Measurements from ENCODE around the gene VWF. TPM values are rescaled to one million over a fixed set of nuclear protein-coding genes. Genes with fewer than 3 reads are reported as not detected.
"Not testable (repeated sequence)": the region's sequence is repeated elsewhere in the genome, so short reads cannot be mapped to it uniquely, and the experiment has no call there.

VWF gene
- total RNA-seq, 1 experiment from 2014 or later: 0.41 TPM

GRCh38 chr12:6030081-6030480 is 94.4 kb downstream of the VWF start:
- no peaks in the 10 kb centered on the region for H3K4me1 ChIP-seq
- ChIA-PET CTCF (interaction anchor here (3.1 kb wide), 1 partner anchor 41 kb away, joined by 17 read pairs; no protein-coding TSS in a partner anchor), POLR2A (no interaction called here)
- intact Hi-C loops (cut with micrococcal nuclease; ENCODE audit: unreplicated experiment): no loop called here
- no peak overlapping the region for H3K4me3 ChIP-seq (ENCODE audit: low read depth, low read length)
- no peak for DNase-seq
- no TSS peak for BruUV-seq (replicated peaks)
- no peaks in the 10 kb centered on the region; the same call in 1 of the 2 replicates for H3K9me3 ChIP-seq
- H3K27me3 Mint-ChIP-seq (ENCODE audit: insufficient read depth, unreplicated experiment): no peaks in the 10 kb centered on the region
- H3K27me3 ChIP-seq (replicated peaks; ENCODE audit: control insufficient read depth, insufficient read depth, low read length): no peaks in the 10 kb centered on the region
- no peak for TF ChIP-seq CTCF (IDR thresholded peaks at IDR 0.05; ENCODE audit: insufficient read depth in 1 of 2, low read depth in 1 of 2, low read length in 1 of 2, severe bottlenecking in 1 of 2, unreplicated experiment in 1 of 2)
- no peak overlapping the region for H3K4me3 Mint-ChIP-seq (ENCODE audit: unreplicated experiment)
- H3K4me1 Mint-ChIP-seq (ENCODE audit: low read depth, unreplicated experiment): no peaks in the 10 kb centered on the region
- H3K36me3 Mint-ChIP-seq (ENCODE audit: insufficient read depth, unreplicated experiment): no peaks in the 10 kb centered on the region
- H3K27ac Mint-ChIP-seq (ENCODE audit: unreplicated experiment): no peak overlapping the region
- H3K9me3 Mint-ChIP-seq (ENCODE audit: unreplicated experiment): peaks cover 15% of the 10 kb centered on the region
- H3K36me3 ChIP-seq (ENCODE audit: control insufficient read depth, insufficient read depth, low read length): no peaks in the 10 kb centered on the region

DNA sequence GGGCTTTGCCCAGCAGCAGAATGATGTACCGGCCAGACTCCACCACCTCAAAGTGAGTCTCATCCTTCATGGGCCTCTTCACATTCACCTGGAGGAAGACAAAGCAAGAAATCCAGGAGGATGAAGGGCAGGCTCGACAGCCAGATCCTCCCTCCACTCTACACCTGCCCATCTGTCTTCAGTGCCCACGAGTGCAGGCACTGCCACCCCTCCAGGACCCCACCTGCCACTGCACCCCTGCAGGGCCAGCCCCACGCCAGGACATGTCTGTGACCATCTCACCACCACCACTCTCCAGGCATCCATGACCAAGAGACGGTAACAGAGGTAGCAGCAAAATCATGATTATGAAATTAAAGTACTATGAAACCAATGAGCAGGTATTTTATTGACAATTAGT is 95.1 kb downstream of the VWF start:
- no TSS peak for BruUV-seq (replicated peaks)
- Histone ChIP-seq H3K27me3 (replicated peaks; ENCODE audit: control insufficient read depth, insufficient read depth, low read length) (no peaks in the 10 kb centered on the region), H3K4me3 (ENCODE audit: low read depth, low read length) (no peak overlapping the region), H3K36me3 (ENCODE audit: control insufficient read depth, insufficient read depth, low read length) (no peaks in the 10 kb centered on the region), H3K9me3 (no peaks in the 10 kb centered on the region; the same call in 1 of the 2 replicates), H3K4me1 (peaks cover 2% of the 10 kb centered on the region; the same call in 1 of the 2 replicates)
- Mint-ChIP-seq H3K4me1 (ENCODE audit: low read depth, unreplicated experiment) (peaks cover 3% of the 10 kb centered on the region), H3K9me3 (ENCODE audit: unreplicated experiment) (peaks cover 15% of the 10 kb centered on the region), H3K36me3 (ENCODE audit: insufficient read depth, unreplicated experiment) (no peaks in the 10 kb centered on the region), H3K4me3 (ENCODE audit: unreplicated experiment) (no peak overlapping the region), H3K27me3 (ENCODE audit: insufficient read depth, unreplicated experiment) (no peaks in the 10 kb centered on the region), H3K27ac (ENCODE audit: unreplicated experiment) (no peak overlapping the region)
- POLR2A ChIA-PET: no interaction called here
- CTCF ChIA-PET: interaction anchor here (0.6 to 3.1 kb wide), 2 partner anchors 40 to 73 kb away, joined by 4 to 17 read pairs; no protein-coding TSS in a partner anchor
- intact Hi-C loops (cut with micrococcal nuclease; ENCODE audit: unreplicated experiment): no loop called here
- no peak for TF ChIP-seq CTCF (IDR thresholded peaks at IDR 0.05; ENCODE audit: insufficient read depth in 1 of 2, low read depth in 1 of 2, low read length in 1 of 2, severe bottlenecking in 1 of 2, unreplicated experiment in 1 of 2)
- DNase-seq: no peak

GRCh38 chr12:6026998-6027397 is 97.5 kb downstream of the VWF start:
- Histone ChIP-seq H3K4me3 (ENCODE audit: low read depth, low read length) (no peak overlapping the region), H3K9me3 (no peaks in the 10 kb centered on the region; the same call in 1 of the 2 replicates), H3K4me1 (peaks cover 8% of the 10 kb centered on the region; the same call in 1 of the 2 replicates), H3K27me3 (replicated peaks; ENCODE audit: control insufficient read depth, insufficient read depth, low read length) (no peaks in the 10 kb centered on the region), H3K36me3 (ENCODE audit: control insufficient read depth, insufficient read depth, low read length) (no peaks in the 10 kb centered on the region)
- Mint-ChIP-seq H3K4me3 (ENCODE audit: unreplicated experiment) (no peak overlapping the region), H3K9me3 (ENCODE audit: unreplicated experiment) (peaks cover 15% of the 10 kb centered on the region), H3K27me3 (ENCODE audit: insufficient read depth, unreplicated experiment) (no peaks in the 10 kb centered on the region), H3K36me3 (ENCODE audit: insufficient read depth, unreplicated experiment) (no peaks in the 10 kb centered on the region), H3K27ac (ENCODE audit: unreplicated experiment) (no peak overlapping the region), H3K4me1 (ENCODE audit: low read depth, unreplicated experiment) (peaks cover 9% of the 10 kb centered on the region)
- intact Hi-C loops (cut with micrococcal nuclease; ENCODE audit: unreplicated experiment): no loop called here
- ChIA-PET CTCF (no interaction called here), POLR2A (interaction anchor here (0.6 kb wide), 1 partner anchor 21 kb away, joined by 6 read pairs; no protein-coding TSS in a partner anchor)
- no peak for DNase-seq
- BruUV-seq (replicated peaks): no TSS peak
- no peak for TF ChIP-seq CTCF (IDR thresholded peaks at IDR 0.05; ENCODE audit: insufficient read depth in 1 of 2, low read depth in 1 of 2, low read length in 1 of 2, severe bottlenecking in 1 of 2, unreplicated experiment in 1 of 2)

GRCh38 chr12:6025703-6026298 is 98.7 kb downstream of the VWF start:
- H3K4me3 Mint-ChIP-seq (ENCODE audit: unreplicated experiment); H3K27me3 Mint-ChIP-seq (ENCODE audit: insufficient read depth, unreplicated experiment); POLR2A ChIA-PET; intact Hi-C loops (cut with micrococcal nuclease; ENCODE audit: unreplicated experiment); CTCF ChIA-PET; H3K4me3 ChIP-seq (ENCODE audit: low read depth, low read length); DNase-seq; H3K36me3 Mint-ChIP-seq (ENCODE audit: insufficient read depth, unreplicated experiment); H3K27ac Mint-ChIP-seq (ENCODE audit: unreplicated experiment); BruUV-seq (replicated peaks); H3K9me3 ChIP-seq; H3K27me3 ChIP-seq (replicated peaks; ENCODE audit: control insufficient read depth, insufficient read depth, low read length); H3K36me3 ChIP-seq (ENCODE audit: control insufficient read depth, insufficient read depth, low read length): not testable (repeated sequence)
- peaks cover 15% of the 10 kb centered on the region for H3K9me3 Mint-ChIP-seq (ENCODE audit: unreplicated experiment)
- H3K4me1 ChIP-seq: peaks cover 15% of the 10 kb centered on the region
- peaks cover 18% of the 10 kb centered on the region for H3K4me1 Mint-ChIP-seq (ENCODE audit: low read depth, unreplicated experiment)

- intact Hi-C loops (cut with micrococcal nuclease; ENCODE audit: unreplicated experiment); H3K9me3 ChIP-seq: not testable (repeated sequence)
- peaks cover 15% of the 10 kb centered on the region for H3K9me3 Mint-ChIP-seq (ENCODE audit: unreplicated experiment)
Measured at GRCh38 chr12:6024066-6024465, 100.4 kb downstream of the VWF start.

More at GRCh38 chr12:6024066-6024465, 100.4 kb downstream of the VWF start:
- POLR2A ChIA-PET; H3K27ac Mint-ChIP-seq (ENCODE audit: unreplicated experiment); CTCF ChIA-PET; H3K36me3 ChIP-seq (ENCODE audit: control insufficient read depth, insufficient read depth, low read length); BruUV-seq (replicated peaks); H3K27me3 Mint-ChIP-seq (ENCODE audit: insufficient read depth, unreplicated experiment); H3K4me3 ChIP-seq (ENCODE audit: low read depth, low read length); H3K27me3 ChIP-seq (replicated peaks; ENCODE audit: control insufficient read depth, insufficient read depth, low read length); H3K36me3 Mint-ChIP-seq (ENCODE audit: insufficient read depth, unreplicated experiment); H3K4me3 Mint-ChIP-seq (ENCODE audit: unreplicated experiment): not testable (repeated sequence)
- H3K4me1 Mint-ChIP-seq (ENCODE audit: low read depth, unreplicated experiment): peaks cover 18% of the 10 kb centered on the region
- H3K4me1 ChIP-seq: peaks cover 19% of the 10 kb centered on the region
- peak in 1 of 2 experiments; percentile 46 for DNase-seq

Data from Caco-2 (cell line).